ENCODE measurements around the gene RHD.
"Not testable (repeated sequence)": the region's sequence is repeated elsewhere in the genome, so short reads cannot be mapped to it uniquely, and the experiment has no call there.

Gene RHD

GRCh38 chr1:25342846-25343245 is 70.5 kb downstream of the RHD start:
- Histone ChIP-seq H3K36me3 (ENCODE audit: insufficient read depth, low read length) (peaks cover 12% of the 10 kb centered on the region), H3K9ac (ENCODE audit: low read length) (no peak overlapping the region), H3K4me3 (ENCODE audit: low read depth in 1 of 2, low read length in 2 of 2) (no peak overlapping the region), H3K4me1 (ENCODE audit: insufficient read depth, low read length) (peaks cover 19% of the 10 kb centered on the region), H3K9me3 (ENCODE audit: low read length) (no peaks in the 10 kb centered on the region), H3K27me3 (ENCODE audit: control insufficient read depth in 1 of 2, insufficient read depth in 2 of 2, low read length in 2 of 2) (no peaks in the 10 kb centered on the region), H3K27ac (ENCODE audit: low read depth, low read length) (no peak overlapping the region)

- H3K27ac ChIP-seq (ENCODE audit: low read depth, low read length): no peak overlapping the region
- peaks cover 19% of the 10 kb centered on the region for H3K4me1 ChIP-seq (ENCODE audit: insufficient read depth, low read length)
Measured at GRCh38 chr1:25343872-25344271, 71.6 kb downstream of the RHD start.

GRCh38 chr1:25347556-25347955 is 75.2 kb downstream of the RHD start:
- no peak overlapping the region for H3K4me3 ChIP-seq (ENCODE audit: low read depth in 1 of 2, low read length in 2 of 2)
- no peak overlapping the region for H3K9ac ChIP-seq (ENCODE audit: low read length)
- no peaks in the 10 kb centered on the region for H3K9me3 ChIP-seq (ENCODE audit: low read length)
- H3K27ac ChIP-seq (ENCODE audit: low read depth, low read length): no peak overlapping the region
- no peaks in the 10 kb centered on the region for H3K27me3 ChIP-seq (ENCODE audit: control insufficient read depth in 1 of 2, insufficient read depth in 2 of 2, low read length in 2 of 2)
- H3K4me1 ChIP-seq (ENCODE audit: insufficient read depth, low read length): no peaks in the 10 kb centered on the region
- H3K36me3 ChIP-seq (ENCODE audit: insufficient read depth, low read length): peaks cover 12% of the 10 kb centered on the region

More at GRCh38 chr1:25343872-25344271, 71.6 kb downstream of the RHD start:
- peaks cover 12% of the 10 kb centered on the region for H3K36me3 ChIP-seq (ENCODE audit: insufficient read depth, low read length)
- H3K4me3 ChIP-seq (ENCODE audit: low read depth in 1 of 2, low read length in 2 of 2): no peak overlapping the region
- no peaks in the 10 kb centered on the region for H3K9me3 ChIP-seq (ENCODE audit: low read length)
- no peaks in the 10 kb centered on the region for H3K27me3 ChIP-seq (ENCODE audit: control insufficient read depth in 1 of 2, insufficient read depth in 2 of 2, low read length in 2 of 2)
- no peak overlapping the region for H3K9ac ChIP-seq (ENCODE audit: low read length)

GRCh38 chr1:25349606-25350005 is 77.3 kb downstream of the RHD start:
- Histone ChIP-seq H3K27ac (ENCODE audit: low read depth, low read length) (no peak overlapping the region), H3K9me3 (ENCODE audit: low read length) (no peaks in the 10 kb centered on the region), H3K4me1 (ENCODE audit: insufficient read depth, low read length) (no peaks in the 10 kb centered on the region), H3K36me3 (ENCODE audit: insufficient read depth, low read length) (peaks cover 16% of the 10 kb centered on the region), H3K9ac (ENCODE audit: low read length) (no peak overlapping the region), H3K27me3 (ENCODE audit: control insufficient read depth in 1 of 2, insufficient read depth in 2 of 2, low read length in 2 of 2) (no peaks in the 10 kb centered on the region), H3K4me3 (ENCODE audit: low read depth in 1 of 2, low read length in 2 of 2) (no peak overlapping the region)

- H3K27me3 ChIP-seq (ENCODE audit: control insufficient read depth in 1 of 2, insufficient read depth in 2 of 2, low read length in 2 of 2): no peaks in the 10 kb centered on the region
- no peaks in the 10 kb centered on the region for H3K9me3 ChIP-seq (ENCODE audit: low read length)
- H3K36me3 ChIP-seq (ENCODE audit: insufficient read depth, low read length): peaks cover 55% of the 10 kb centered on the region
- no peaks in the 10 kb centered on the region for H3K4me1 ChIP-seq (ENCODE audit: insufficient read depth, low read length)
- H3K9ac ChIP-seq (ENCODE audit: low read length): no peak overlapping the region
- H3K27ac ChIP-seq (ENCODE audit: low read depth, low read length): no peak overlapping the region
- H3K4me3 ChIP-seq (ENCODE audit: low read depth in 1 of 2, low read length in 2 of 2): no peak overlapping the region
Measured at GRCh38 chr1:25355841-25356395, 83.6 kb downstream of the RHD start.

- Histone ChIP-seq H3K9me3 (ENCODE audit: low read length) (no peaks in the 10 kb centered on the region), H3K4me1 (ENCODE audit: insufficient read depth, low read length) (no peaks in the 10 kb centered on the region), H3K4me3 (ENCODE audit: low read depth in 1 of 2, low read length in 2 of 2) (no peak overlapping the region), H3K9ac (ENCODE audit: low read length) (no peak overlapping the region), H3K36me3 (ENCODE audit: insufficient read depth, low read length) (peaks cover 60% of the 10 kb centered on the region), H3K27me3 (ENCODE audit: control insufficient read depth in 1 of 2, insufficient read depth in 2 of 2, low read length in 2 of 2) (no peaks in the 10 kb centered on the region), H3K27ac (ENCODE audit: low read depth, low read length) (no peak overlapping the region)
Measured at GRCh38 chr1:25356441-25356840, 84.1 kb downstream of the RHD start.

- H3K9me3 ChIP-seq (ENCODE audit: low read length): no peaks in the 10 kb centered on the region
- no peaks in the 10 kb centered on the region for H3K27me3 ChIP-seq (ENCODE audit: control insufficient read depth in 1 of 2, insufficient read depth in 2 of 2, low read length in 2 of 2)
- H3K36me3 ChIP-seq (ENCODE audit: insufficient read depth, low read length): peaks cover 61% of the 10 kb centered on the region
- H3K9ac ChIP-seq (ENCODE audit: low read length): no peak overlapping the region
- H3K4me3 ChIP-seq (ENCODE audit: low read depth in 1 of 2, low read length in 2 of 2): no peak overlapping the region
- no peaks in the 10 kb centered on the region for H3K4me1 ChIP-seq (ENCODE audit: insufficient read depth, low read length)
- no peak overlapping the region for H3K27ac ChIP-seq (ENCODE audit: low read depth, low read length)
Measured at GRCh38 chr1:25356848-25357247, 84.5 kb downstream of the RHD start.

- Histone ChIP-seq H3K27ac (ENCODE audit: low read depth, low read length) (no peak overlapping the region), H3K27me3 (ENCODE audit: control insufficient read depth in 1 of 2, insufficient read depth in 2 of 2, low read length in 2 of 2) (no peaks in the 10 kb centered on the region), H3K9me3 (ENCODE audit: low read length) (no peaks in the 10 kb centered on the region), H3K4me1 (ENCODE audit: insufficient read depth, low read length) (no peaks in the 10 kb centered on the region), H3K36me3 (ENCODE audit: insufficient read depth, low read length) (peaks cover 45% of the 10 kb centered on the region), H3K9ac (ENCODE audit: low read length) (no peak overlapping the region), H3K4me3 (ENCODE audit: low read depth in 1 of 2, low read length in 2 of 2) (no peak overlapping the region)
Measured at GRCh38 chr1:25360596-25361581, 88.6 kb downstream of the RHD start.

- Histone ChIP-seq H3K27me3 (ENCODE audit: control insufficient read depth in 1 of 2, insufficient read depth in 2 of 2, low read length in 2 of 2) (no peaks in the 10 kb centered on the region), H3K4me1 (ENCODE audit: insufficient read depth, low read length) (no peaks in the 10 kb centered on the region), H3K9ac (ENCODE audit: low read length) (no peak overlapping the region), H3K9me3 (ENCODE audit: low read length) (no peaks in the 10 kb centered on the region), H3K27ac (ENCODE audit: low read depth, low read length) (peak overlapping the region; percentile 27), H3K4me3 (ENCODE audit: low read depth in 1 of 2, low read length in 2 of 2) (no peak overlapping the region), H3K36me3 (ENCODE audit: insufficient read depth, low read length) (peaks cover 37% of the 10 kb centered on the region)
Measured at GRCh38 chr1:25361901-25362300, 89.6 kb downstream of the RHD start.

GRCh38 chr1:25362634-25363559 is 90.6 kb downstream of the RHD start:
- H3K36me3 ChIP-seq (ENCODE audit: insufficient read depth, low read length): peaks cover 31% of the 10 kb centered on the region
- H3K4me1 ChIP-seq (ENCODE audit: insufficient read depth, low read length); H3K27me3 ChIP-seq (ENCODE audit: control insufficient read depth in 1 of 2, insufficient read depth in 2 of 2, low read length in 2 of 2); H3K4me3 ChIP-seq (ENCODE audit: low read depth in 1 of 2, low read length in 2 of 2); H3K9me3 ChIP-seq (ENCODE audit: low read length); H3K27ac ChIP-seq (ENCODE audit: low read depth, low read length); H3K9ac ChIP-seq (ENCODE audit: low read length): not testable (repeated sequence)

- Histone ChIP-seq H3K4me1 (ENCODE audit: insufficient read depth, low read length) (no peaks in the 10 kb centered on the region), H3K9me3 (ENCODE audit: low read length) (no peaks in the 10 kb centered on the region), H3K27ac (ENCODE audit: low read depth, low read length) (no peak overlapping the region), H3K9ac (ENCODE audit: low read length) (no peak overlapping the region), H3K36me3 (ENCODE audit: insufficient read depth, low read length) (no peaks in the 10 kb centered on the region), H3K27me3 (ENCODE audit: control insufficient read depth in 1 of 2, insufficient read depth in 2 of 2, low read length in 2 of 2) (no peaks in the 10 kb centered on the region), H3K4me3 (ENCODE audit: low read depth in 1 of 2, low read length in 2 of 2) (no peak overlapping the region)
Measured at GRCh38 chr1:25369241-25369640, 96.9 kb downstream of the RHD start.

All from muscle layer of colon (tissue), 2 donors.